Type B pancreatic cell (in vitro differentiated cells): ENCODE results near the gene KATNB1. TPM values are rescaled to one million over a fixed set of nuclear protein-coding genes. Genes with fewer than 3 reads are reported as not detected.

Source experiments
- DNase-seq: peaks from one replicate; pipeline ENCODE4 v3.0.0; 2021; ENCODE audit warnings: mixed read lengths; ENCODE audit not compliant: unreplicated experiment; ENCODE audit errors: extremely low spot score
- H3K27ac Mint-ChIP-seq: 2 replicates; pipeline ENCODE4 v1.8.0; 2021; ENCODE audit warnings: mild to moderate bottlenecking, mixed read lengths
- H3K27me3 Mint-ChIP-seq: 2 replicates; pipeline ENCODE4 v1.8.0; 2021; ENCODE audit warnings: mixed read lengths
- H3K36me3 Mint-ChIP-seq: 2 replicates; pipeline ENCODE4 v1.8.0; 2021; ENCODE audit warnings: mixed read lengths
- H3K4me1 Mint-ChIP-seq: one replicate; pipeline ENCODE4 v1.8.0; 2021; ENCODE audit warnings: mixed read lengths; ENCODE audit not compliant: unreplicated experiment
- H3K4me3 Mint-ChIP-seq: 2 replicates; pipeline ENCODE4 v1.8.0; 2021; ENCODE audit warnings: mild to moderate bottlenecking, mixed read lengths
- H3K9me3 Mint-ChIP-seq: 2 replicates; pipeline ENCODE4 v1.8.0; 2021; ENCODE audit warnings: mixed read lengths
- total RNA-seq: library from RNA; stranded (reverse); gene quantifications from 2 replicates; pipeline ENCODE4 v1.2.1, GENCODE V29; 2021; ENCODE audit warnings: low replicate concordance
- TF ChIP-seq, protein P1 (sequence below): fragments of 200-600 bp; sonication (generic); conservative IDR thresholded peaks from 2 replicates; pipeline ENCODE4 v1.5.0; 2021; ENCODE audit warnings: antibody characterized with exemption, mild to moderate bottlenecking

KATNB1 gene
- total RNA-seq, 1 donor from 2014 or later, result 31.7 TPM

DNA sequence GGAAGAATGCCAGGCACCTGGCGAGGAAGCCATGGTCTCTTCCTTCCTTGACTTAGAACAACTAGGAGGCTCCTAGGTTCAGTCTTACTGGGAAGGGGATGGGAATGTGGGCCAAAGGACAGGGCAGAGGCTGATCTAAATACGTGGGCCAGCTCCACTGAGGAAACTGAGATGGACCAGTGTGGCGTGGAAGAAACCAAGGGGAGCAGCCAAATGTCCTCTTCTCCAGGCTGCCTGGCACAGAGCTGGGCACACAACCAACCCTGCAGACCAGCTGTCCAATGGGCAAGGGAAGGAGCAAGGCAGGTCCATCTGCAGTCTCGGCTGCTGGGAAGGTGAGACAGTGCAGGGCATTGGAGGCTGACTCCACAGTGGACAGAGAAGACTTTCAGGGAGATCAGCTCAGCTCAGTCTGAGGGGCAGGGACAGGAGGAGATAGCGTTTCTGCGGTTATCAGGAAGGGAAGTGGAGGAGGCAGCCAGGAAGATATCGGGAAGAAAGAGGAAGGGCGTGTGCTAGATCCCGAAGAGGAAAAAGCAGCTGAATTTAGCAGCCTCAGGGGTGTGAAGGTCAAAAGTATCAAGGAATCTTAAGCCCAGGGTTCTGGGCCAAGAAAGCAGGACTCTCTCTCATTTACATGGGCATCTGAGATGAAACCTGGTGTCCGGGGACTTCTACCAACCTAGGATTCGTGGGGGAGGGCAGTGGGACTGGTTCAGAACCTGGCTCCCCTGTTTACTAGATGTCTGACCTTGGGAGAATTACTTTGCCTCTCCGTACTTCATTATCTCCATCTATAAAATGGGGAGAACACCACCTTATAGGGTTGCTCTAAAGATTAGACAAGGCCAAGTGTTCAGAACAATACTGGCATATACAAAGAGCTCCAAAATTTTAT lies 64.9 kb downstream of the KATNB1 start:
- TF ChIP-seq, protein P1, sequence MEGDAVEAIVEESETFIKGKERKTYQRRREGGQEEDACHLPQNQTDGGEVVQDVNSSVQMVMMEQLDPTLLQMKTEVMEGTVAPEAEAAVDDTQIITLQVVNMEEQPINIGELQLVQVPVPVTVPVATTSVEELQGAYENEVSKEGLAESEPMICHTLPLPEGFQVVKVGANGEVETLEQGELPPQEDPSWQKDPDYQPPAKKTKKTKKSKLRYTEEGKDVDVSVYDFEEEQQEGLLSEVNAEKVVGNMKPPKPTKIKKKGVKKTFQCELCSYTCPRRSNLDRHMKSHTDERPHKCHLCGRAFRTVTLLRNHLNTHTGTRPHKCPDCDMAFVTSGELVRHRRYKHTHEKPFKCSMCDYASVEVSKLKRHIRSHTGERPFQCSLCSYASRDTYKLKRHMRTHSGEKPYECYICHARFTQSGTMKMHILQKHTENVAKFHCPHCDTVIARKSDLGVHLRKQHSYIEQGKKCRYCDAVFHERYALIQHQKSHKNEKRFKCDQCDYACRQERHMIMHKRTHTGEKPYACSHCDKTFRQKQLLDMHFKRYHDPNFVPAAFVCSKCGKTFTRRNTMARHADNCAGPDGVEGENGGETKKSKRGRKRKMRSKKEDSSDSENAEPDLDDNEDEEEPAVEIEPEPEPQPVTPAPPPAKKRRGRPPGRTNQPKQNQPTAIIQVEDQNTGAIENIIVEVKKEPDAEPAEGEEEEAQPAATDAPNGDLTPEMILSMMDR, result no peak
- no peaks in the 10 kb centered on the region for H3K27me3 Mint-ChIP-seq
- H3K9me3 Mint-ChIP-seq, result no peaks in the 10 kb centered on the region
- peak overlapping the region; percentile 85 for H3K4me3 Mint-ChIP-seq
- H3K36me3 Mint-ChIP-seq, result no peaks in the 10 kb centered on the region
- H3K27ac Mint-ChIP-seq, result peak overlapping the region; percentile 77
- peaks cover 54% of the 10 kb centered on the region for H3K4me1 Mint-ChIP-seq
- no peak for DNase-seq

DNA sequence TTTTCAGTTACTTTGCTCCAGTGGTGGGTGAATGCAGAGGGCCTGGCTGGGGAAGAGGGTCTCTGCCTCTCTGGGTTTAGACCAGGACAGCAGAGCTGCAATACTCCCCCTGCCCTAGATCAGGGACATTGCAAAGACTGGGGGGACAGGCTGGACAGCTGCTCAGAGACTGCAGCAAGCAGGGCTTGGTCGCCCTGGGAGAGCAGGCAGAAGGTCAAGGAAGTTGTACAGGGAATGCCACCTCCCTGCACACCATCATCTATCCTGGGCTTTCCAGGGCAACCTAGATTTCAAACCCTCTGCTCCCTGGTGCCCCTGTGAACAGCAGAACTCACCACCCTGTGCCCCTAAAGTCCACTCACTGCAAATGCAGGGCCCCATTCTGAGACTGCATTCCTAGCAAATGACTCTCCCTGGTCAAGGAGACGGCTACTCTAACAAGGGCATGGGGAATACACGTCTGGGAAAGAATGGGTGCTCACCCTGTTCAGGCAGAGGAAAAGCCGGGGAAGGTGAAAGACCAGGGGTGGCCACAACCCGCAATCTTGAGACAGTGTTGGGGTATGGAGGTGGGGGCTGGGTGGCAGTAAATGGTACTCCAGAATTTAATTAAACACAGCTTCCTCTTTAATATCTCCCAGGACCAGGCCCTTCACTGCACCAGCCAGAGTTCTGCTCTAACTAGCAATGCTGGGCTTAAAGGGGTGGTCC lies 65.7 kb downstream of the KATNB1 start:
- Mint-ChIP-seq H3K36me3 (no peaks in the 10 kb centered on the region), H3K4me3 (peak overlapping the region; percentile 85), H3K27me3 (peaks cover 3% of the 10 kb centered on the region), H3K27ac (peak overlapping the region; percentile 77), H3K9me3 (no peaks in the 10 kb centered on the region), H3K4me1 (peaks cover 55% of the 10 kb centered on the region)
- TF ChIP-seq, protein P1, result peak; percentile 20
- DNase-seq, result no peak

DNA sequence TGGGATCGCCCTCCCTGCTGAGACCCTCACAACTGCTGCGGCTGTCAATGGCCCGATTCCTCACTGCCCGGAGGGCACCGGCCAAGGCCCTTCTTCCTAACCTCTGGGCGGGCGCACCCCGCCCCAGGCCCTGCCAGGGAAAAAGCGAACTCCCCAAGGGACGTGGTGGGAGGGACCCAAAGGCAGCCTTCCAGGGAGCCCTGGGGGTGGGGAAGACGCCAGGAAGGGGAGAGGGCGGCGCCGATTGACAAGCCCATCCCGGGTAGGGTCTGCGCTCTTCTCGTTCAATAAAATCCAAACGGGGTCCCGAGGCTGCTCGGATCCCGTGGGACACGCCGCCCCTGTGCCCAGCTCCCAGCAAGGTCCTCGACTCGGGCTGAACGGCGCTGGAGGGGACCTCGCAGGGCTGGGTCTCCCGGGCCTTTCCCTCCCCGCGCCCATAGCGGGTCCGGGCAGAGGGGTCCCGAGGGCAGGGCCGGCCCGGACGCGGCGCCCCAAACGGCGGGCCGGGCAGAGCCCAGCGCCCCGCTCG lies 66.3 kb downstream of the KATNB1 start:
- Mint-ChIP-seq H3K36me3 (no peaks in the 10 kb centered on the region), H3K4me3 (peak overlapping the region; percentile 85), H3K4me1 (peaks cover 53% of the 10 kb centered on the region), H3K27ac (peak overlapping the region; percentile 77), H3K9me3 (no peaks in the 10 kb centered on the region), H3K27me3 (peaks cover 4% of the 10 kb centered on the region)
- TF ChIP-seq, protein P1, result no peak
- no peak for DNase-seq

DNA sequence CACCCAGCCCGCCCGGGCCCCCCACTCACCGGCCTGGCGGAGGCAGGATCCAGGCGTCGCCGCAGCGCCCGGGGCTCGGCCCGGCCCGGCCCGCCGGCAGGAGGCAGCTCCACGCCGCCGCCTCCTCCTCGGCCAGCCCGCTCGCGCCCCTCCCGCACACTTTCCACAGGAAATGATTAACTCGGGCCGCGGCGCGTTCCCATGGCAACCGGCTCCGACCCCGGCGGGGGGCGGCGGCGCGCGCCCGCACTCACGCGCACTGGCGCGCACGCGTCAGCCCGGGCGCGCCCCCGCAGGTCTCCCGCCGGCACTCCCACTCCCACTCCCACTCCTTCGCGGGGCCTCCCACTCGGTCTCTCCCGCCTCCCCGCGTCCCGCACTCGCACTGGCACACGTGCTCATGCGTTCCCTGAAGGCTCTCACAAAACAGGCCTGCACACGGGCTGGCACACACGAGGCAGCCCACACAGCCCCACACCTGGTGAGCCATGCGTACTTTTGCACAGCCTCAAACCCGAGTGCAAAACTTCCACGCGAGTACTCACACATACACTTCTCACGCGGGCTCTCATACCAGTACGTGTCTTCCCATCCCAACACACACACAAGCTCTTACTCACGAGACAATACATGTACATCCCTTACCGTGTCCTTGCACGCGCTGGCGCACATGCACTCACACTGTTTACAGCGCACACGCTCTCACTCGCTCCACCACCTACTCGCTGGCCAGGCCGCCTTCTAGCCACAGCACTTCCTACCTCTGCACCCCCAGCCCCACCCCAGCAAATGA lies 67.0 kb downstream of the KATNB1 start, which contains the start of gene KIFC3:
Gene KIFC3, minus strand, starts transcription at position 151 of the 793 bp plus-strand sequence. CDS start 4,248 bp downstream, outside the sequence.
- no peak for DNase-seq
- TF ChIP-seq, protein P1, result peak; percentile 31
- H3K4me3 Mint-ChIP-seq, result peak within 1 kb of the TSS; percentile 96

More for the DNA sequence above, 67.0 kb downstream of the KATNB1 start, which contains the start of gene KIFC3:
- Mint-ChIP-seq H3K27ac (peak within 1 kb of the TSS; percentile 91), H3K9me3 (no peaks in the 10 kb centered on the region), H3K36me3 (no peaks in the 10 kb centered on the region), H3K4me1 (peaks cover 53% of the 10 kb centered on the region), H3K27me3 (peaks cover 4% of the 10 kb centered on the region)
